Liver (tissue), 9 donors: ENCODE results near the gene ZNF175. TPM values are rescaled to one million over a fixed set of nuclear protein-coding genes. Genes with fewer than 3 reads are reported as not detected.

ENCODE experiments used
- DNase-seq: peaks from one replicate; pipeline ENCODE4 v3.0.0-alpha.2; 2017; ENCODE audit warnings: low spot score
- H3K27ac ChIP-seq, 2 donors: one replicate each; pipeline ENCODE4 v1.7.0; 2013; ENCODE audit warnings: inconsistent platforms in 2 of 2, low read length in 2 of 2, control low read depth in 1 of 2, low read depth in 1 of 2, mild to moderate bottlenecking in 1 of 2
- H3K27me3 ChIP-seq, 4 donors: one replicate each; pipeline versions ENCODE4 v1.6.1 to v1.7.0; 2013; ENCODE audit warnings: low read length in 3 of 4, inconsistent platforms in 1 of 4, mild to moderate bottlenecking in 1 of 4, moderate library complexity in 1 of 4; ENCODE audit not compliant: control insufficient read depth in 4 of 4, insufficient read depth in 4 of 4
- H3K36me3 ChIP-seq, 4 donors: one replicate each; pipeline versions ENCODE4 v1.6.1 to v1.7.0; 2013; ENCODE audit warnings: low read length in 3 of 4, mild to moderate bottlenecking in 3 of 4, low read depth in 1 of 4, moderate library complexity in 1 of 4; ENCODE audit not compliant: control insufficient read depth in 4 of 4, insufficient read depth in 3 of 4
- H3K4me1 ChIP-seq, 4 donors: one replicate each; pipeline versions ENCODE4 v1.6.1 to v1.7.0; 2013; ENCODE audit warnings: low read length in 3 of 4, mild to moderate bottlenecking in 3 of 4, moderate library complexity in 1 of 4; ENCODE audit not compliant: control insufficient read depth in 4 of 4, insufficient read depth in 4 of 4
- H3K4me3 ChIP-seq, 3 donors: one replicate each; pipeline versions ENCODE4 v1.6.1 to v1.7.0; 2013; ENCODE audit warnings: low read length in 3 of 3, control low read depth in 1 of 3, low read depth in 1 of 3, mild to moderate bottlenecking in 1 of 3
- H3K9ac ChIP-seq, 2 donors: one replicate each; pipeline ENCODE4 v1.7.0; 2013; ENCODE audit warnings: low read length in 2 of 2, mild to moderate bottlenecking in 2 of 2, moderate library complexity in 2 of 2, control low read depth in 1 of 2, low read depth in 1 of 2
- H3K9me3 ChIP-seq, 4 donors: one replicate each; pipeline versions ENCODE4 v1.6.1 to v1.7.0; 2013; ENCODE audit warnings: low read length in 3 of 4; ENCODE audit not compliant: control insufficient read depth in 4 of 4
- FOXA1 ChIP-seq: IDR thresholded peaks from 2 replicates; pipeline ENCODE4 v1.6.1; 2016; ENCODE audit warnings: antibody characterized with exemption
- FOXA2 ChIP-seq: IDR thresholded peaks from 2 replicates; pipeline ENCODE4 v1.6.1; 2016; ENCODE audit warnings: antibody characterized with exemption
- HNF4A ChIP-seq, 2 donors: conservative IDR thresholded peaks; 2 replicates each; pipeline ENCODE4 v1.6.1; 2016; ENCODE audit warnings: antibody characterized with exemption in 2 of 2, mild to moderate bottlenecking in 2 of 2
- HNF4G ChIP-seq: IDR thresholded peaks from 2 replicates; pipeline ENCODE4 v1.6.1; 2016; ENCODE audit warnings: antibody characterized with exemption
- JUND ChIP-seq, 2 donors: IDR thresholded peaks; 2 replicates each; pipeline ENCODE4 v1.6.1; 2016; ENCODE audit warnings: antibody characterized with exemption in 2 of 2
- NR2F2 ChIP-seq: IDR thresholded peaks from 2 replicates; pipeline ENCODE4 v1.6.1; 2016; ENCODE audit warnings: antibody characterized with exemption
- RAD21 ChIP-seq, 2 donors: IDR thresholded peaks; 2 replicates each; pipeline ENCODE4 v1.6.1; 2016; ENCODE audit warnings: antibody characterized with exemption in 2 of 2, mild to moderate bottlenecking in 2 of 2
- SP1 ChIP-seq: IDR thresholded peaks from 2 replicates; pipeline ENCODE4 v1.6.1; 2018; ENCODE audit warnings: antibody characterized with exemption, mild to moderate bottlenecking
- TAF1 ChIP-seq: conservative IDR thresholded peaks from 2 replicates; pipeline ENCODE4 v1.6.1; 2016; ENCODE audit warnings: antibody characterized with exemption, mild to moderate bottlenecking
- YY1 ChIP-seq: IDR thresholded peaks from 2 replicates; pipeline ENCODE4 v1.6.1; 2016; ENCODE audit warnings: antibody characterized with exemption, mild to moderate bottlenecking
- WGBS: extraction: QIAGEN DNeasy Blood & Tissue Kit; methylation state at CpG from one replicate; pipeline ENCODE4 v1.1.7; 2013; 5-methylcytosine and 5-hydroxymethylcytosine counted together
- polyA plus RNA-seq, 2 donors: library from polyadenylated mRNA; stranded (reverse) in 1 of 2; unstranded in 1 of 2; fragments of 200-250 nt in 1 of 2; fragments of >200 nt in 1 of 2; fragmentation: Nextera tagmentation in 1 of 2; extraction: Ambion mirVana in 1 of 2; gene quantifications; one replicate each; pipeline versions ENCODE4 v1.2.1 to v1.2.3, GENCODE V29; 2013 to 2015
- total RNA-seq, 2 donors: library from RNA; depleted of rRNA; stranded (reverse); fragments of >200 nt; gene quantifications; one replicate each; pipeline ENCODE4 v1.2.3, GENCODE V29; 2014
- TF ChIP-seq, protein P1 (sequence below): IDR thresholded peaks from 2 replicates; pipeline ENCODE4 v1.6.1; 2016; ENCODE audit warnings: antibody characterized with exemption, mild to moderate bottlenecking
- TF ChIP-seq, protein P2 (sequence below): fragments of 150-350 bp; IDR thresholded peaks from 2 replicates; pipeline ENCODE4 v1.5.1; 2017; ENCODE audit warnings: improper control_type of control experiment, low read depth, low read length; ENCODE audit not compliant: missing input control
- TF ChIP-seq, protein P3 (sequence below): IDR thresholded peaks from 2 replicates; pipeline ENCODE4 v1.6.1; 2016; ENCODE audit warnings: antibody characterized with exemption
- TF ChIP-seq, protein P4 (sequence below): IDR thresholded peaks from 2 replicates; pipeline ENCODE4 v1.6.1; 2016; ENCODE audit warnings: antibody characterized with exemption
- donor health status: healthy.
- donor health status: healthy.
- donor health status: healthy.
- donor health status: healthy.
- donor health status: healthy.

ZNF175 gene
- total and polyA plus RNA-seq, 4 donors = 0.60 to 5.3 (median 2.5) TPM

DNA sequence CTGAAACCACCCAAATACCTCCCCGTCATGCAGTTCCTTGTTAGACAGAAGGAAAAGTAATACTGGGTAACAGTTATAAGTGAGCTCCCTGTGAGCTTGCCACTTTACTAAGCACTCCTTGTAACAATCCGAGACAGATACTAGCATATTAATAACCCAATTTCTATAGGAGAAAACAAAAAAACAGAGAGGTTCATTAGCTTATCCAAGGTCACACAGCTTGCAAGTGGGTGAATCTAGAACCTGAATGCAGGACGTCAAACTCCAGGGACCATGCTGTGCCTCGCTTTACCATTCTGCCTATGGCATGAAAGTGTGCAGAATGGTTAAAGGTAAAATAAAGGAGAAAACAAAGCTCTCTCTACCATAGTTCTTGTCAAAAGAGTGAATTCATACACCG lies 43.7 kb downstream of the ZNF175 start:
- TF ChIP-seq HNF4G (no peak), HNF4A (conservative IDR thresholded peaks at IDR 0.05) (no peak), TAF1 (no peak), YY1 (no peak), FOXA1 (no peak)
- TF ChIP-seq, protein P1, sequence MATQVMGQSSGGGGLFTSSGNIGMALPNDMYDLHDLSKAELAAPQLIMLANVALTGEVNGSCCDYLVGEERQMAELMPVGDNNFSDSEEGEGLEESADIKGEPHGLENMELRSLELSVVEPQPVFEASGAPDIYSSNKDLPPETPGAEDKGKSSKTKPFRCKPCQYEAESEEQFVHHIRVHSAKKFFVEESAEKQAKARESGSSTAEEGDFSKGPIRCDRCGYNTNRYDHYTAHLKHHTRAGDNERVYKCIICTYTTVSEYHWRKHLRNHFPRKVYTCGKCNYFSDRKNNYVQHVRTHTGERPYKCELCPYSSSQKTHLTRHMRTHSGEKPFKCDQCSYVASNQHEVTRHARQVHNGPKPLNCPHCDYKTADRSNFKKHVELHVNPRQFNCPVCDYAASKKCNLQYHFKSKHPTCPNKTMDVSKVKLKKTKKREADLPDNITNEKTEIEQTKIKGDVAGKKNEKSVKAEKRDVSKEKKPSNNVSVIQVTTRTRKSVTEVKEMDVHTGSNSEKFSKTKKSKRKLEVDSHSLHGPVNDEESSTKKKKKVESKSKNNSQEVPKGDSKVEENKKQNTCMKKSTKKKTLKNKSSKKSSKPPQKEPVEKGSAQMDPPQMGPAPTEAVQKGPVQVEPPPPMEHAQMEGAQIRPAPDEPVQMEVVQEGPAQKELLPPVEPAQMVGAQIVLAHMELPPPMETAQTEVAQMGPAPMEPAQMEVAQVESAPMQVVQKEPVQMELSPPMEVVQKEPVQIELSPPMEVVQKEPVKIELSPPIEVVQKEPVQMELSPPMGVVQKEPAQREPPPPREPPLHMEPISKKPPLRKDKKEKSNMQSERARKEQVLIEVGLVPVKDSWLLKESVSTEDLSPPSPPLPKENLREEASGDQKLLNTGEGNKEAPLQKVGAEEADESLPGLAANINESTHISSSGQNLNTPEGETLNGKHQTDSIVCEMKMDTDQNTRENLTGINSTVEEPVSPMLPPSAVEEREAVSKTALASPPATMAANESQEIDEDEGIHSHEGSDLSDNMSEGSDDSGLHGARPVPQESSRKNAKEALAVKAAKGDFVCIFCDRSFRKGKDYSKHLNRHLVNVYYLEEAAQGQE = no peak
- TF ChIP-seq, protein P2, sequence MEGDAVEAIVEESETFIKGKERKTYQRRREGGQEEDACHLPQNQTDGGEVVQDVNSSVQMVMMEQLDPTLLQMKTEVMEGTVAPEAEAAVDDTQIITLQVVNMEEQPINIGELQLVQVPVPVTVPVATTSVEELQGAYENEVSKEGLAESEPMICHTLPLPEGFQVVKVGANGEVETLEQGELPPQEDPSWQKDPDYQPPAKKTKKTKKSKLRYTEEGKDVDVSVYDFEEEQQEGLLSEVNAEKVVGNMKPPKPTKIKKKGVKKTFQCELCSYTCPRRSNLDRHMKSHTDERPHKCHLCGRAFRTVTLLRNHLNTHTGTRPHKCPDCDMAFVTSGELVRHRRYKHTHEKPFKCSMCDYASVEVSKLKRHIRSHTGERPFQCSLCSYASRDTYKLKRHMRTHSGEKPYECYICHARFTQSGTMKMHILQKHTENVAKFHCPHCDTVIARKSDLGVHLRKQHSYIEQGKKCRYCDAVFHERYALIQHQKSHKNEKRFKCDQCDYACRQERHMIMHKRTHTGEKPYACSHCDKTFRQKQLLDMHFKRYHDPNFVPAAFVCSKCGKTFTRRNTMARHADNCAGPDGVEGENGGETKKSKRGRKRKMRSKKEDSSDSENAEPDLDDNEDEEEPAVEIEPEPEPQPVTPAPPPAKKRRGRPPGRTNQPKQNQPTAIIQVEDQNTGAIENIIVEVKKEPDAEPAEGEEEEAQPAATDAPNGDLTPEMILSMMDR = no peak
- H3K9ac ChIP-seq = no peak overlapping the region
- H3K27me3 ChIP-seq = peaks cover 0 to 12% (median 0%) of the 10 kb centered on the region in 4 donors
- H3K27ac ChIP-seq = no peak overlapping the region
- no peaks in the 10 kb centered on the region for H3K36me3 ChIP-seq
- H3K9me3 ChIP-seq = peaks cover 0 to 5% (median 0%) of the 10 kb centered on the region in 4 donors
- no peak overlapping the region for H3K4me3 ChIP-seq
- WGBS = 53% methylated on average over 5 of the region's 5 CpGs
- H3K4me1 ChIP-seq = no peaks in the 10 kb centered on the region
- no peak for DNase-seq

DNA sequence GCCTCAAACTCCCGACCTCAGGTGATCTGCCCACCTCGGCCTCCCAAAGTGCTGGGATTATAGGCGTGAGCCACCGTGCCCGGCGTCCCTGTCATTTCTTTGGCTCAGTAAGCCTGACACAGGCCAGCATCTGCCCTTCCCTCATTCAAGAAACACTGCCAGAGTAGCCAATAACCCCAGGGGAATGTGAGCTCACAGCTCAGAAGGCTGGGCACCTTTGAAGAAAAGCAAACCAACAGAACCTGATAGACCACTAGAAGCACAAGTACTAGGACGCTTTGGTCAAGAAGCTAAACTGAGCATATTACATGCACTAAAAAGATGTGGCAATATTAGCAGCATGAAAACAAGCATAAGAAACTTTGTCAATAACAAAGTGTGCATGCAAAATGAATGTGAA lies 44.9 kb downstream of the ZNF175 start:
- Histone ChIP-seq H3K27ac (no peak overlapping the region), H3K4me1 (no peaks in the 10 kb centered on the region), H3K9ac (no peak overlapping the region), H3K9me3 (peaks cover 0 to 5% (median 0%) of the 10 kb centered on the region in 4 donors), H3K27me3 (peaks cover 0 to 12% (median 0%) of the 10 kb centered on the region in 4 donors), H3K36me3 (no peaks in the 10 kb centered on the region), H3K4me3 (no peak overlapping the region)
- DNase-seq = no peak
- WGBS = 73% methylated on average over 7 of the region's 7 CpGs
- no peak for TF ChIP-seq JUND (IDR thresholded peaks at IDR 0.05)
- TF ChIP-seq FOXA1 = no peak

DNA sequence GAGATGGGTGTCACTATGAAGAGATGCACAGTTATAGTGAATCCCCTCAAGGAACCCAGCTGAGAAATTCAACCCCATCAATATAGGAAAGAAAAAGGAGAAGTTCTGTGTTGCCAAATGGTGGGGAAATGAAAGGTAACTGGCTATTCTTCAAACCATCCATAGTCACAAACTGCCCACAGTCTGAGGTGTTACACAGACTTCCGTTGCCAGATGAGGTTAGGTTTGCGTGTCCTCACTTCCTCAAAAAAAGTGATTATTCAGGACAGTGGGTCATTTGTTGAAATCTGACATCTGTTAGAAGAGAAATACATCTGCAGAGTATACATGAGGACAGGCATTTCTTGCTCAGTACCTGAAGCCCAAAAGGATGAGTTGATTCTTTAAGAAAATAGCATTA lies 50.1 kb downstream of the ZNF175 start:
- Histone ChIP-seq H3K4me1 (no peaks in the 10 kb centered on the region), H3K27ac (no peak overlapping the region), H3K27me3 (peaks cover 0 to 2% (median 0%) of the 10 kb centered on the region in 4 donors), H3K9ac (no peak overlapping the region), H3K36me3 (no peaks in the 10 kb centered on the region), H3K9me3 (no peaks in the 10 kb centered on the region), H3K4me3 (no peak overlapping the region)
- DNase-seq = no peak
- WGBS = 37% methylated on average over 2 of the region's 2 CpGs
- TF ChIP-seq HNF4A (conservative IDR thresholded peaks at IDR 0.05) = no peak
- no peak for TF ChIP-seq SP1
- TF ChIP-seq FOXA2 = no peak
- TF ChIP-seq, protein P2 = no peak
- TF ChIP-seq JUND (IDR thresholded peaks at IDR 0.05) = no peak
- TF ChIP-seq NR2F2 = no peak
- no peak for TF ChIP-seq RAD21 (IDR thresholded peaks at IDR 0.05)
- TF ChIP-seq, protein P1 = no peak
- TF ChIP-seq HNF4G = no peak
- TF ChIP-seq, protein P3, sequence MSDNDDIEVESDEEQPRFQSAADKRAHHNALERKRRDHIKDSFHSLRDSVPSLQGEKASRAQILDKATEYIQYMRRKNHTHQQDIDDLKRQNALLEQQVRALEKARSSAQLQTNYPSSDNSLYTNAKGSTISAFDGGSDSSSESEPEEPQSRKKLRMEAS = no peak
- TF ChIP-seq, protein P4, sequence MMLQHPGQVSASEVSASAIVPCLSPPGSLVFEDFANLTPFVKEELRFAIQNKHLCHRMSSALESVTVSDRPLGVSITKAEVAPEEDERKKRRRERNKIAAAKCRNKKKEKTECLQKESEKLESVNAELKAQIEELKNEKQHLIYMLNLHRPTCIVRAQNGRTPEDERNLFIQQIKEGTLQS = no peak
